C4-2B (cell line): ENCODE data around the gene NOTO.
"Not testable (repeated sequence)": the region's sequence is repeated elsewhere in the genome, so short reads cannot be mapped to it uniquely, and the experiment has no call there.

Experiments used
- CTCF ChIP-seq: fragments of 450-650 bp; conservative IDR thresholded peaks from 2 replicates; pipeline ENCODE4 v1.5.1; 2017; ENCODE audit warnings: mild to moderate bottlenecking
- ZFX ChIP-seq: fragments of 450-650 bp; IDR thresholded peaks from 2 replicates; pipeline ENCODE4 v1.6.1; 2017

DNA sequence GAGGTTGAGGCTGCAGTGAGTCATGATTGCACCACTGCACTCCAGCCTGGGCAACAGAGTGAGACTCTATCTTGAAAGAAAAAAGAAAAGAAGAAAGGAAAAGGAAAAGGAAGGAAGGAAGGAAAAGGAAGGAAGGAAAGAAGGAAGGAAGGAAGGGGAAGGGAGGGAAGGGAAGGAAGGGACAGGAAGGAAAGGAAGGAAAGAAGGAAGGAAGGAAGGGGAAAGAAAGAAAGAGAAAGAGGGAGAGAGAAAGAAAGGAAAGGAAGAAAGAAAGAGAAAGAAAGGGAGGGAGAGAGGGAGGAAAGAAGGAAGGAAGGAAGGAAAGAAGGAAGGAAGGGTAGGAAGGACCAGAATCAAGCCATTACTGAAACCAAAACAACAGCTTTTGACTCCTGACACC is 34.0 kb upstream of the NOTO start:
- TF ChIP-seq CTCF, ZFX: not testable (repeated sequence)
